Adrenal gland (tissue), 12 donors: ENCODE data around the gene PRRC2A. TPM values are rescaled to one million over a fixed set of nuclear protein-coding genes. Genes with fewer than 3 reads are reported as not detected.

Source experiments
- DNase-seq, 7 donors: peaks; one replicate each; pipeline ENCODE4 v3.0.0-alpha.2; 2019 to 2020
- H3K27ac ChIP-seq, 5 donors: fragments of 200-600 bp; sonication (generic) in 4 of 5; 1 replicate in 3 of 5; 2 replicates in 2 of 5; pipeline versions ENCODE4 v1.5.1 to v1.8.0; 2016 to 2020; ENCODE audit warnings: mild to moderate bottlenecking in 1 of 5
- H3K27me3 ChIP-seq: fragments of 200-600 bp; 2 replicates; pipeline ENCODE4 v1.8.0; 2021
- H3K36me3 ChIP-seq, 2 donors: fragments of 200-600 bp; replicated peaks in 1 of 2; 1 replicate in 1 of 2; 2 replicates in 1 of 2; pipeline versions ENCODE4 v1.5.1 to v1.8.0; 2018 to 2022
- H3K4me1 ChIP-seq, 2 donors: fragments of 200-600 bp; replicated peaks in 1 of 2; 1 replicate in 1 of 2; 2 replicates in 1 of 2; pipeline versions ENCODE4 v1.5.1 to v1.8.0; 2018 to 2021
- H3K4me3 ChIP-seq, 4 donors: fragments of 200-600 bp; sonication (generic) in 3 of 4; one replicate each; pipeline ENCODE4 v1.5.1; 2016 to 2018
- H3K9me3 ChIP-seq, 3 donors: fragments of 200-600 bp; sonication (generic) in 1 of 3; replicated peaks in 1 of 3; 1 replicate in 2 of 3; 2 replicates in 1 of 3; pipeline versions ENCODE4 v1.5.1 to v1.8.0; 2016 to 2021
- POLR2A ChIP-seq, 2 donors: fragments of 450-650 bp; IDR thresholded peaks; one replicate each; pipeline ENCODE4 v1.6.1; 2017; ENCODE audit warnings: antibody characterized with exemption in 2 of 2, mild to moderate bottlenecking in 2 of 2, moderate library complexity in 1 of 2
- WGBS, 4 donors: extraction: QIAGEN DNeasy Blood & Tissue Kit in 2 of 4; methylation state at CpG; one replicate each; pipeline versions ENCODE4 v1.1.5 to v1.1.7; 2013 to 2017; 5-methylcytosine and 5-hydroxymethylcytosine counted together
- intact Hi-C, 2 donors: fragments of 100-400 bp; cut with DNase I; formaldehyde crosslinking; loops; one replicate each; pipeline versions ENCODE4 v1.14.1 to v1.15.0; 2022 to 2023
- polyA plus RNA-seq, 3 donors: library from polyadenylated mRNA; stranded (reverse); fragments of 200-250 nt in 2 of 3; fragments of 350-450 nt in 1 of 3; fragmentation: Illumina TruSeq in 1 of 3; extraction: RNeasy Lipid Tissue Mini Kit (QIAGEN cat#74804) in 1 of 3; gene quantifications; one replicate each; pipeline ENCODE4 v1.2.3, GENCODE V29; 2013 to 2014
- total RNA-seq, 9 donors: library from RNA; depleted of rRNA in 4 of 9; stranded (reverse); fragments of >200 nt in 4 of 9; fragments of 120-200 nt in 1 of 9; fragmentation: NEBNext Ultra II Directional in 1 of 9; extraction: Animal tissue kit (Norgen Biotek cat#: 25700) in 1 of 9; gene quantifications; one replicate each; pipeline versions ENCODE4 v1.1.0 to v1.2.4, GENCODE V29; 2013 to 2023
- TF ChIP-seq, protein P1 (sequence below), 6 experiments: fragments of 450-650 bp in 4 of 6; fragments of 200-600 bp in 2 of 6; sonication (generic) in 1 of 6; IDR thresholded peaks; 1 replicate in 5 of 6; 2 replicates in 1 of 6; pipeline versions ENCODE4 v1.5.1 to v1.8.0; 2016 to 2021; ENCODE audit warnings: antibody characterized with exemption in 6 of 6, mild to moderate bottlenecking in 2 of 6, moderate library complexity in 1 of 6
- donor health status: healthy with polysubstance abuse.
- donor health status: Bipolar disorder and iron deficiency.
- donor health status: DM: yes; HTN: yes; CAD: no.
- donor health status: DM: no; HTN: no; CAD: no.
- donor health status: DM: no; HTN: no; CAD: no.
- donor health status: DM: yes; HTN: yes; CAD: no.

PRRC2A gene
- total and polyA plus RNA-seq, 12 donors: 31.9 to 419 (median 121) TPM

DNA sequence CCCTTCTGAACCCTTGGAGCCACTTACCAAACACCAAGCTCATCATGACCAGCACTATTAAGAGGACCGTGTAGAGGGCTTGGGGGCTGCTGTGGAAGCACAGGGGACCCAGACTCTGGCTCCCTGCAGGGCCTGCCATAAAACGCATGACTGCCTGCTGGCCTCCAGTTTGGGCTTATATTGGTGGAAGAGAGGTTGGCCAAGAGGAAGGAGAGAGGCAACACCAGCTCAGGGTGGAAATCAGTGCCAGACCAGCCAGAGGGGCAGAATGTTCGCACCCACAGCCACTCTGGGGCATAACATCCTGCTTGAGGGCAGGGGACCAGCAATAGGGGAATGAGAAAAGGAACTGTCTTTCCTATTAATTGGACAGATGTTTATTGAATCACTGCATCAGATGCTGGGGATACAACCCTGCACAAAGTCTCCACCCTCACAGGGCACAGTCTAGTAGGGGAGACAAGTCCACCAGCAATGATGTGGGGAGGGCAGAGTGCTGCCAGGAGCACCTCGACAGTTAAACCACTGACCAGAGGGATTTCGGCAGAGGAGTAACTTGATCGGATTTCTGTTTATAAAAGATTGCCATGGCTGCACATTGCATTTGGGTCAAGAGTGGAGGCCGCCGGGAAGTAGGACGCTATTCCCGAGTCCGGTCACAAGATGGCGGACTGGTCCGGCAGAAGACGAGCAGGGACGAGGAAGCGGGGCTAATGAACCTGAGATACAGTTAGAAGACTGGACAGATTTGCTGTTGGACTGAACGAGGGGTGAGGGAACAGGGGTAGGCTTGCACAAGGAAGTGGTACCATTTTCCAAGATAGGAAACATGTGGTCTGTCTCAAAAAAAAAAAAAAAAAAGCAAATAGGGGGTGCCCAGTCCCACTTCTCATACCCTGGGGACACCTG lies 60.0 kb downstream of the PRRC2A start, which contains the start of gene LY6G5C:
Gene LY6G5C (minus strand): TSS at position 842 of the 909 bp plus-strand sequence. CDS start 694 bp downstream, at position 148.
- Histone ChIP-seq H3K4me3 (peak within 1 kb of the TSS in 3 of 4 donors; percentile 20 to 55 (median 27)), H3K27ac (peak within 1 kb of the TSS in 3 of 5 donors; percentile 47 to 62 (median 59)), H3K4me1 (peaks cover 9 to 10% of the 10 kb centered on the region in 2 donors), H3K9me3 (no peaks in the 10 kb centered on the region), H3K36me3 (no peaks in the 10 kb centered on the region), H3K27me3 (no peaks in the 10 kb centered on the region)
- intact Hi-C loops: loop anchor here in 1 of 2 donors (5.0 to 10.0 kb wide), 2 partner anchors 87 to 154 kb away; no protein-coding TSS in a partner anchor
- TF ChIP-seq, protein P1, sequence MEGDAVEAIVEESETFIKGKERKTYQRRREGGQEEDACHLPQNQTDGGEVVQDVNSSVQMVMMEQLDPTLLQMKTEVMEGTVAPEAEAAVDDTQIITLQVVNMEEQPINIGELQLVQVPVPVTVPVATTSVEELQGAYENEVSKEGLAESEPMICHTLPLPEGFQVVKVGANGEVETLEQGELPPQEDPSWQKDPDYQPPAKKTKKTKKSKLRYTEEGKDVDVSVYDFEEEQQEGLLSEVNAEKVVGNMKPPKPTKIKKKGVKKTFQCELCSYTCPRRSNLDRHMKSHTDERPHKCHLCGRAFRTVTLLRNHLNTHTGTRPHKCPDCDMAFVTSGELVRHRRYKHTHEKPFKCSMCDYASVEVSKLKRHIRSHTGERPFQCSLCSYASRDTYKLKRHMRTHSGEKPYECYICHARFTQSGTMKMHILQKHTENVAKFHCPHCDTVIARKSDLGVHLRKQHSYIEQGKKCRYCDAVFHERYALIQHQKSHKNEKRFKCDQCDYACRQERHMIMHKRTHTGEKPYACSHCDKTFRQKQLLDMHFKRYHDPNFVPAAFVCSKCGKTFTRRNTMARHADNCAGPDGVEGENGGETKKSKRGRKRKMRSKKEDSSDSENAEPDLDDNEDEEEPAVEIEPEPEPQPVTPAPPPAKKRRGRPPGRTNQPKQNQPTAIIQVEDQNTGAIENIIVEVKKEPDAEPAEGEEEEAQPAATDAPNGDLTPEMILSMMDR (IDR thresholded peaks at IDR 0.05): peak; percentile 23 to 85 (median 73)
- TF ChIP-seq POLR2A (IDR thresholded peaks at IDR 0.05): peak in 1 of 2 donors; percentile 17
- DNase-seq: peak; percentile 82 to 95 (median 88)
- 12 to 13% (median 12%) methylated on average over 17 of the region's 17 CpGs for WGBS, 4 donors

- Histone ChIP-seq H3K4me3 (peak overlapping the region in 3 of 4 donors; percentile 20 to 55 (median 27)), H3K36me3 (peaks cover 0 to 6% of the 10 kb centered on the region in 2 donors), H3K9me3 (no peaks in the 10 kb centered on the region), H3K4me1 (peaks cover 9 to 10% of the 10 kb centered on the region in 2 donors), H3K27ac (peak overlapping the region in 3 of 5 donors; percentile 47 to 62 (median 59)), H3K27me3 (no peaks in the 10 kb centered on the region)
- TF ChIP-seq, protein P1 (IDR thresholded peaks at IDR 0.05): peak in 2 of 6 experiments; percentile 5 to 8
- no peak for TF ChIP-seq POLR2A (IDR thresholded peaks at IDR 0.05)
- WGBS, 4 donors: 5 to 9% (median 7%) methylated on average over 7 to 40 of the region's 40 CpGs
- intact Hi-C loops: loop anchor here in 1 of 2 donors (5.0 to 10.0 kb wide), 2 partner anchors 86 to 154 kb away; no protein-coding TSS in a partner anchor
- DNase-seq: peak in 3 of 7 donors; percentile 28 to 42 (median 37)
These were observed 60.7 kb downstream of the PRRC2A start for GRCh38 chr6:31681135-31681671.

DNA sequence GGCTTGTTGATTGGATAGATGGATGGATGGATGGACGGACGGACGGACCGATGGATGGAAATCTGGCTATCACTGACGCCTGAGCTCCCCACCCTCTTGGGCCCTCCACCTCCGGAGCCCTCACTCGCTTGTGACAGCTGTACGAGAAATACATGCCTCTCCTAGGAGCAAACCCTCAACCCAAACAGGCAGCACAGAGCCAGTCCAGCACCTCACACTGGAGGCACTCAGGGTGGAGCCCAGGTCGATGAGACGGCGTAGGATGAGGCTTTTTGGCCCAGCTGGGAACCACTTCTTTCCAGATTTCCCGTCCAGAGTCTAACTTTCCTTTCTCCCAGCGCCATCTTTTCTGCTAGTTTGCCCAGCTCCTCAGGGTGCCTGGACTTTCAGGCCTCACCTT lies 63.1 kb downstream of the PRRC2A start:
- H3K27me3 ChIP-seq: no peaks in the 10 kb centered on the region

More for the DNA sequence above, 63.1 kb downstream of the PRRC2A start:
- Histone ChIP-seq H3K27ac (peak overlapping the region in 1 of 5 donors; percentile 31), H3K4me3 (no peak overlapping the region), H3K36me3 (peaks cover 0 to 29% of the 10 kb centered on the region in 2 donors), H3K4me1 (peaks cover 9 to 10% of the 10 kb centered on the region in 2 donors), H3K9me3 (no peaks in the 10 kb centered on the region)
- WGBS, 4 donors: 72 to 83% (median 78%) methylated on average over 13 of the region's 13 CpGs
- intact Hi-C loops: loop anchor here in 1 of 2 donors (5.0 to 10.0 kb wide), 2 partner anchors 84 to 151 kb away; no protein-coding TSS in a partner anchor
- DNase-seq: no peak
- no peak for TF ChIP-seq POLR2A (IDR thresholded peaks at IDR 0.05)
- TF ChIP-seq, protein P1 (IDR thresholded peaks at IDR 0.05): no peak
